IMR-90 (cell line): ENCODE measurements around the gene TEC. TPM values are rescaled to one million over a fixed set of nuclear protein-coding genes. Genes with fewer than 3 reads are reported as not detected.

Source experiments
- ATAC-seq: fragments of 200-7000 bp; cut with Tn5 transposase; 2 replicates; pipeline ENCODE4 v1.9.1; 2020; ENCODE audit warnings: low read depth, mild to moderate bottlenecking, moderate library complexity
- BruUV-seq: library from RNA; stranded (reverse); fragments of 400-500 nt; replicated peaks from 2 replicates; lab custom pipeline; 2021; lab: Mats Ljungman, UMichigan
- CTCF ChIA-PET: fragments of 300-600 bp; formaldehyde crosslinking; extraction: SDS; loops from one replicate; lab custom pipeline; 2021; ENCODE audit warnings: antibody characterized with exemption; lab: Yijun Ruan, JAX
- POLR2A ChIA-PET: fragments of 300-600 bp; sonication (Branson Sonifier 250); formaldehyde crosslinking; loops from one replicate; lab custom pipeline; 2022; ENCODE audit warnings: antibody characterized with exemption; ENCODE audit not compliant: unreplicated experiment; lab: Charles Lee
- DNase-seq: peaks from one replicate; pipeline ENCODE4 v3.0.0; 2013
- H2AFZ ChIP-seq: replicated peaks from 2 replicates; pipeline ENCODE3; 2013; ENCODE audit warnings: low read length, mild to moderate bottlenecking; ENCODE audit not compliant: poor library complexity
- H2AK5ac ChIP-seq: 2 replicates; pipeline ENCODE4 v1.6.1; 2013; ENCODE audit warnings: low read depth, low read length, inconsistent platforms
- H2AK9ac ChIP-seq: replicated peaks from 2 replicates; pipeline ENCODE3; 2013; ENCODE audit warnings: mild to moderate bottlenecking, low read depth, low read length, moderate library complexity; ENCODE audit not compliant: poor library complexity
- H2BK120ac ChIP-seq: 2 replicates; pipeline ENCODE4 v1.6.1; 2013; ENCODE audit warnings: low read depth, low read length, inconsistent platforms
- H2BK15ac ChIP-seq: 3 replicates; pipeline ENCODE4 v1.6.1; 2013; ENCODE audit warnings: low read depth, low read length, inconsistent platforms
- H2BK20ac ChIP-seq: 2 replicates; pipeline ENCODE4 v1.6.1; 2013; ENCODE audit warnings: low read depth, mild to moderate bottlenecking, inconsistent platforms, low read length, moderate library complexity
- H2BK5ac ChIP-seq: 2 replicates; pipeline ENCODE4 v1.6.1; 2013; ENCODE audit warnings: mild to moderate bottlenecking, low read depth, low read length, inconsistent platforms; ENCODE audit not compliant: poor library complexity, severe bottlenecking
- H3K14ac ChIP-seq: replicated peaks from 2 replicates; pipeline ENCODE4 v1.6.1; 2013; ENCODE audit warnings: low read depth, low read length, inconsistent platforms
- H3K18ac ChIP-seq: 2 replicates; pipeline ENCODE4 v1.6.1; 2013; ENCODE audit warnings: low read depth, low read length, control low read depth
- H3K23ac ChIP-seq: 2 replicates; pipeline ENCODE4 v1.6.1; 2013; ENCODE audit warnings: low read depth, low read length, inconsistent platforms
- H3K27ac ChIP-seq: 2 replicates; pipeline ENCODE4 v1.5.1; 2013; ENCODE audit warnings: mild to moderate bottlenecking, control low read depth, low read length; ENCODE audit not compliant: insufficient read depth
- H3K27me3 ChIP-seq: 2 replicates; pipeline ENCODE4 v1.6.1; 2013; ENCODE audit warnings: low read length; ENCODE audit not compliant: control insufficient read depth, insufficient read depth
- H3K36me3 ChIP-seq: 2 replicates; pipeline ENCODE4 v1.6.1; 2013; ENCODE audit warnings: low read length, mixed read lengths; ENCODE audit not compliant: control insufficient read depth, insufficient read depth
- H3K4ac ChIP-seq: 2 replicates; pipeline ENCODE4 v1.6.1; 2013; ENCODE audit warnings: low read depth, low read length, inconsistent platforms
- H3K4me1 ChIP-seq: 2 replicates; pipeline ENCODE4 v1.6.1; 2013; ENCODE audit warnings: low read length, mixed read lengths; ENCODE audit not compliant: control insufficient read depth, insufficient read depth
- H3K4me2 ChIP-seq: 2 replicates; pipeline ENCODE4 v1.6.1; 2013; ENCODE audit warnings: low read depth, mild to moderate bottlenecking, control low read depth, low read length, moderate library complexity
- H3K4me3 ChIP-seq: 2 replicates; pipeline ENCODE4 v1.5.1; 2013; ENCODE audit warnings: low read depth, mild to moderate bottlenecking, control low read depth, low read length, moderate library complexity; ENCODE audit not compliant: insufficient read depth
- H3K56ac ChIP-seq: 2 replicates; pipeline ENCODE4 v1.6.1; 2013; ENCODE audit warnings: low read length, inconsistent platforms; ENCODE audit not compliant: insufficient read depth; ENCODE audit errors: extremely low read depth
- H3K79me1 ChIP-seq, 2 experiments: 2 replicates each; pipeline ENCODE4 v1.6.1; 2013; ENCODE audit warnings: low read length in 2 of 2, inconsistent platforms in 1 of 2, low read depth in 1 of 2
- H3K9ac ChIP-seq: 2 replicates; pipeline ENCODE4 v1.6.1; 2013; ENCODE audit warnings: low read depth, low read length, control low read depth
- H3K9me1 ChIP-seq: 2 replicates; pipeline ENCODE4 v1.6.1; 2013; ENCODE audit warnings: low read length, inconsistent platforms; ENCODE audit not compliant: insufficient read depth
- H3K9me3 ChIP-seq: 2 replicates; pipeline ENCODE4 v1.6.1; 2013; ENCODE audit warnings: low read length; ENCODE audit not compliant: control insufficient read depth, insufficient read depth
- H4K20me1 ChIP-seq: 2 replicates; pipeline ENCODE4 v1.6.1; 2013; ENCODE audit warnings: low read length, inconsistent platforms; ENCODE audit not compliant: insufficient read depth
- H4K5ac ChIP-seq: 2 replicates; pipeline ENCODE4 v1.6.1; 2013; ENCODE audit warnings: mild to moderate bottlenecking, low read depth, low read length, control low read depth
- H4K8ac ChIP-seq, 2 experiments: 2 replicates each; pipeline ENCODE4 v1.6.1; 2013; ENCODE audit warnings: low read depth in 2 of 2, low read length in 2 of 2, control low read depth in 1 of 2, inconsistent platforms in 1 of 2
- H4K91ac ChIP-seq: 2 replicates; pipeline ENCODE4 v1.6.1; 2013; ENCODE audit warnings: low read depth, low read length, inconsistent platforms; ENCODE audit not compliant: insufficient read depth
- BHLHE40 ChIP-seq: fragments of 150-350 bp; IDR thresholded peaks from 2 replicates; pipeline ENCODE4 v1.6.1; 2016; ENCODE audit warnings: mild to moderate bottlenecking, low read depth, low read length
- CEBPB ChIP-seq: IDR thresholded peaks from 2 replicates; pipeline ENCODE4 v1.6.1; 2012; ENCODE audit warnings: low read depth, low read length, improper control_type of control experiment
- CHD1 ChIP-seq: IDR thresholded peaks from 2 replicates; pipeline ENCODE4 v1.6.1; 2012; ENCODE audit warnings: low read depth, low read length, improper control_type of control experiment
- CTCF ChIP-seq: conservative IDR thresholded peaks from 2 replicates; pipeline ENCODE4 v1.5.1; 2012; ENCODE audit warnings: mild to moderate bottlenecking, low read depth, low read length, improper control_type of control experiment
- ELK1 ChIP-seq: fragments of 150-350 bp; IDR thresholded peaks from 2 replicates; pipeline ENCODE4 v1.6.1; 2016; ENCODE audit warnings: low read depth, mild to moderate bottlenecking, low read length, moderate library complexity, borderline replicate concordance
- FOS ChIP-seq: fragments of 150-350 bp; IDR thresholded peaks from 2 replicates; pipeline ENCODE4 v1.6.1; 2016; ENCODE audit warnings: low read depth, low read length
- MAZ ChIP-seq: IDR thresholded peaks from 2 replicates; pipeline ENCODE4 v1.6.1; 2012; ENCODE audit warnings: low read depth, mild to moderate bottlenecking, low read length, improper control_type of control experiment, moderate library complexity, borderline replicate concordance
- NFE2L2 ChIP-seq: fragments of 150-350 bp; IDR thresholded peaks from 2 replicates; pipeline ENCODE4 v1.6.1; 2016; ENCODE audit warnings: low read depth, mild to moderate bottlenecking, low read length
- RCOR1 ChIP-seq: IDR thresholded peaks from 2 replicates; pipeline ENCODE4 v1.6.1; 2012; ENCODE audit warnings: mild to moderate bottlenecking, low read length, improper control_type of control experiment; ENCODE audit not compliant: insufficient replicate concordance
- SMC3 ChIP-seq: fragments of 150-350 bp; IDR thresholded peaks from 2 replicates; pipeline ENCODE4 v1.6.1; 2016; ENCODE audit warnings: low read depth, mild to moderate bottlenecking, antibody characterized with exemption, low read length, moderate library complexity
- WGBS, 2 experiments: methylation state at CpG; one replicate each; pipeline versions ENCODE4 v1.1.5 to v1.1.7; 2013; ENCODE audit warnings: missing lambda C conversion rate in 2 of 2; ENCODE audit not compliant: insufficient read length in 1 of 2; ENCODE audit errors: extremely low coverage in 2 of 2; 5-methylcytosine and 5-hydroxymethylcytosine counted together
- dilution Hi-C: fragments of 300-500 bp; cut with HindIII; formaldehyde crosslinking; loops from one replicate; pipeline ENCODE4 v1.14.3; 2018; ENCODE audit warnings: low sequenced_read_pairs; ENCODE audit not compliant: unreplicated experiment
- in situ Hi-C: fragments of 300-500 bp; cut with MboI; formaldehyde crosslinking; loops from 3 replicates; pipeline ENCODE4 v1.14.3; 2019; ENCODE audit warnings: low sequenced_read_pairs, inconsistent platforms, mixed read lengths
- intact Hi-C: fragments of 100-400 bp; cut with micrococcal nuclease; formaldehyde crosslinking; loops from 2 replicates; pipeline ENCODE4 v1.10.0; 2022
- polyA plus RNA-seq, 3 experiments: library from polyadenylated mRNA; depleted of rRNA; stranded (reverse); fragments of >200 nt; gene quantifications; 2 replicates each; pipeline ENCODE4 v1.2.3, GENCODE V29; 2012; ENCODE audit warnings: low replicate concordance in 1 of 3
- total RNA-seq: library from RNA; depleted of rRNA; stranded (reverse); fragments of >200 nt; gene quantifications from 2 replicates; pipeline ENCODE4 v1.2.3, GENCODE V29; 2012

The TEC gene
- total and polyA plus RNA-seq, 2 of the 4 experiments (the other 2 are of a cell fraction) = 0.39 to 0.54 TPM

- dilution Hi-C loops (no loop called here), in situ Hi-C loops (loop anchor here (10.0 kb wide), 1 partner anchor 415 kb away; no protein-coding TSS in a partner anchor), intact Hi-C loops (no loop called here)
- H3K4ac ChIP-seq = no peak overlapping the region
- no peak overlapping the region for H3K9ac ChIP-seq
- no peak overlapping the region for H3K23ac ChIP-seq
- H3K18ac ChIP-seq = no peak overlapping the region
- H2AFZ ChIP-seq = no peak overlapping the region
- H2BK5ac ChIP-seq = no peak overlapping the region
- no peaks in the 10 kb centered on the region for H4K20me1 ChIP-seq
- WGBS, 2 experiments = 100% methylated on average over 3 of the region's 7 CpGs; no CpG with 5 or more reads in 1 of the 2 experiments
- no peaks in the 10 kb centered on the region for H3K79me1 ChIP-seq
- no peaks in the 10 kb centered on the region for H3K9me3 ChIP-seq
- no peak for DNase-seq
- no peak overlapping the region for H4K5ac ChIP-seq
- H3K4me2 ChIP-seq = no peak overlapping the region
- H4K91ac ChIP-seq = no peak overlapping the region
- H3K27me3 ChIP-seq = no peaks in the 10 kb centered on the region
- POLR2A ChIA-PET = no interaction called here
- no peak overlapping the region for H2BK120ac ChIP-seq
- no TSS peak for BruUV-seq
- peaks cover 3% of the 10 kb centered on the region for H3K4me1 ChIP-seq
- H2AK5ac ChIP-seq = 0 out of 2 replicates have a peak overlapping the region, but pooled peaks have one; percentile 5
- CTCF ChIA-PET = interaction anchor here (1.5 kb wide), 1 partner anchor 9 kb away, joined by 3 read pairs; no protein-coding TSS in a partner anchor
- no peak overlapping the region for H3K14ac ChIP-seq
- H2AK9ac ChIP-seq = no peak overlapping the region
- no peak overlapping the region for H2BK15ac ChIP-seq
- no peak for ATAC-seq
- peaks cover 6% of the 10 kb centered on the region; the same call in 1 of the 2 replicates for H3K9me1 ChIP-seq
- no peak overlapping the region for H3K56ac ChIP-seq
- H3K4me3 ChIP-seq = no peak overlapping the region
- no peaks in the 10 kb centered on the region for H3K36me3 ChIP-seq
- no peak overlapping the region for H3K27ac ChIP-seq
- H4K8ac ChIP-seq = no peak overlapping the region
- H2BK20ac ChIP-seq = no peak overlapping the region
- no peak for TF ChIP-seq FOS
- TF ChIP-seq CTCF = no peak
- no peak for TF ChIP-seq BHLHE40
- TF ChIP-seq RCOR1 = no peak
- no peak for TF ChIP-seq CEBPB
- no peak for TF ChIP-seq NFE2L2
- TF ChIP-seq MAZ = no peak
- no peak for TF ChIP-seq ELK1
- no peak for TF ChIP-seq CHD1
- no peak for TF ChIP-seq SMC3
These were observed 139.5 kb downstream of the TEC start for GRCh38 chr4:48130100-48130499.
